ENCODE results near the gene PTPN3.

PTPN3 gene

GRCh38 chr9:109335121-109335520 lies 163.0 kb downstream of the PTPN3 start:
- no peak for DNase-seq

- DNase-seq = no peak
Measured at GRCh38 chr9:109331353-109331752, 166.8 kb downstream of the PTPN3 start.

GRCh38 chr9:109329638-109330258 lies 168.4 kb downstream of the PTPN3 start:
- DNase-seq = no peak

GRCh38 chr9:109328978-109329637 lies 169.0 kb downstream of the PTPN3 start:
- no peak for DNase-seq
